Stimulated activated CD8-positive, alpha-beta memory T cell treated with anti-CD3 and anti-CD28 coated beads, Interleukin-7, amount 100 ng/mL, for 24 hours (primary cell): Measurements from ENCODE around the gene SDR42E2.
"Not testable (repeated sequence)": the region's sequence is repeated elsewhere in the genome, so short reads cannot be mapped to it uniquely, and the experiment has no call there.

ENCODE experiments used
- DNase-seq: peaks from one replicate; pipeline ENCODE4 v3.0.0-alpha.2; 2020; ENCODE audit warnings: low read depth

Gene SDR42E2

DNA sequence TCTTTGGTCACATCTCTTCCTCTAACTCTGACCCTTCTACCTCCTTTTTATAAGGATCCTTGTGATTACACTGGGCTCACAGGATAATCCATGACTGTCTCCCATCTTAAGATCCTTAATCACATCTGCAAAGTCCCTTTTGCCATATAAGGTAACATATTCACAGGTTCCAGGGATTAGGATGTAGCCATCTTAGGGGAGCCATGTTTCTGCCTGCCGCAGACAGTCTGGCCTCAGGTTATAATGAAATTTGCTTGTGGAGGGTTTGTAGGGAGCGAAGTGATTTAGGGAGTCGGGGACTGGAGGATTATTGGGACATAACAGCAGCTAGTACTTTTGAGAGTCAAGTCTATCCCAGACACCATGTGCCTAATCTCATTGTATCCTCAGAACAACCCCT, 51.5 kb downstream of the SDR42E2 start:
- no peak for DNase-seq

DNA sequence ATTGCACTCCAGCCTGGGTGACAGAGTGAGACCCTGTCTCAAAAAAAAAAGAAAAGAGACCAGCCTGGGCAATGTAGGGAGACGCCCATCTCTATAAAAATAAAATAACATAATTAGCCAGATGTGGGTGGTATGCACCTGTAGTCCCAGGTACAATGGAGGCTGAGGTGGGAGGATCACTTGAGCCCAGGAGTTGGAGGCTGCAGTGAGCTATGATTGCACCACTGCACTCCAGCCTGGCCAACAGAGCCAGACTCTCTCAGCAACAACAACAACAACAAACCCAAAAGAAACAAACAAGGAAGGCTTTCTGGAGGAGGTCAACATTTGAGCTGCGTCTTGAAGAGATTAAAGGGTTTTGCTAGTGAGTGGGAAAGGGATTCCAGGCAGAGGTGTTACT, 52.1 kb downstream of the SDR42E2 start:
- no peak for DNase-seq

DNA sequence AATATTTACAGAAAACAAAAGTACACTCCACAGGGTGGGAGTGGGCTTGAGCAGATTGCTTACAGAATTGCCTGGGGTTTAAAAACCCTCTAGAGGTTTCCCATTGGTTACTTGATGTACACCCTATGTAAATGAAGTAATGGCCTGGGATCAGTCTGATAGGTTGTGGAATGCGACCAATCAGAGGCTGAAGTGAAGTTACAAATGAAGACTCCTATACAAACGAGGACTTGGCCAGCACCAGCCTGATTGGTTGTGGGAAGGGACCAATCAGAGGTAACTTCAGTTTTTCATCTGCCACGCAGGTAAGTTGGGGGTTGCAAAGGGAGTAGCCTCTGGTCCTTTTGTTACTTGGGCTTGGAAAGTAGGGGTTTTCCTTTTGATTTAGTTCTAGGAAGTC, 52.6 kb downstream of the SDR42E2 start:
- no peak for DNase-seq

DNA sequence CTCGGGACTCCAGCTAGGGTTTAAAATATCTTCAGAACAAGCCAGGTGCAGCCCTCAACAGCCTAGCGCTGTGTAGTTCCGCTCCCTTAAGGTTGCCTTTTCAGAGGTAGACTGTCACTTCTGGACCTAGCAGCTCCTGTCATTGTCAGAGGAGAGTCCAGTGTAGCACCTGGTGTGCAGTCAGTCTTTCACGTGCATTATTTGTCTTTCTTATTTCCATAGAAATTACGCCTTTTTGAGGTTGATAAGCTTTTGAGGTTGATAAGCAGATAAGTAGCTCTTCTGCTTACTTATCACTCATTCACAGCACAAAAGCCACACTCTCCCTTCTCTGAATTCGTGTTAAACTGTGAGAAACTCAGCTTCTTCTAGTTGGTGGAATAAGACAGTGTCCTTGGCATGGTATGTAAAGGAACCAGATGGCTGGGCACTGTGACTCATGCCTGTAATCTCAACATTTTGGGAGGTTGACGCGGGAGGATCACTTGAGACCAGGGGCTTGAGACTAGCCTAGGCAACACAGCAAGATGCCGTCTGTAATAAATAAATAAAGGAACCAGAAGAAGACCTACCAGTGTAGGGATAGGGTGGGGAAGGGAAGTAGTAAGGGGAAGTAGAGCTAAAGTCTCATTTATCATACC, 54.0 kb downstream of the SDR42E2 start:
- DNase-seq = no peak

DNA sequence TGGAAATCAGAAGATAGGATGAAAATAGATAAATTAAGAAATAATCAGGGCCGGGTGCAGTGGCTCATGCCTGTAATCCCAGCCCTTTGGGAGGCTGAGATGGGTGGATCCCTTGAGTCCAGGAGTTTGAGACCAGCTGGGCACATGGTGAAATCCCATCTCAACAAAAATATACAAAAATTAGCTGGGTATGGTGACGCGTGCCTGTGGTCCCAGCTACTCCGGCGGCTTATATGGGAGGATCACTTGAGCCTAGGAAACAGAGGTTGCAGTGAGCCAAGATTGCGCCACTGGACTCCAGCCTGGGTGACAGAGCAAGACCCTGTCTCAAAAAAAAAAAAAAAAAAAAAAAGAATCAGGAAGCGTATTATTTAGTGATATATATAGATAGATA, 54.5 kb downstream of the SDR42E2 start:
- not testable (repeated sequence) for DNase-seq

DNA sequence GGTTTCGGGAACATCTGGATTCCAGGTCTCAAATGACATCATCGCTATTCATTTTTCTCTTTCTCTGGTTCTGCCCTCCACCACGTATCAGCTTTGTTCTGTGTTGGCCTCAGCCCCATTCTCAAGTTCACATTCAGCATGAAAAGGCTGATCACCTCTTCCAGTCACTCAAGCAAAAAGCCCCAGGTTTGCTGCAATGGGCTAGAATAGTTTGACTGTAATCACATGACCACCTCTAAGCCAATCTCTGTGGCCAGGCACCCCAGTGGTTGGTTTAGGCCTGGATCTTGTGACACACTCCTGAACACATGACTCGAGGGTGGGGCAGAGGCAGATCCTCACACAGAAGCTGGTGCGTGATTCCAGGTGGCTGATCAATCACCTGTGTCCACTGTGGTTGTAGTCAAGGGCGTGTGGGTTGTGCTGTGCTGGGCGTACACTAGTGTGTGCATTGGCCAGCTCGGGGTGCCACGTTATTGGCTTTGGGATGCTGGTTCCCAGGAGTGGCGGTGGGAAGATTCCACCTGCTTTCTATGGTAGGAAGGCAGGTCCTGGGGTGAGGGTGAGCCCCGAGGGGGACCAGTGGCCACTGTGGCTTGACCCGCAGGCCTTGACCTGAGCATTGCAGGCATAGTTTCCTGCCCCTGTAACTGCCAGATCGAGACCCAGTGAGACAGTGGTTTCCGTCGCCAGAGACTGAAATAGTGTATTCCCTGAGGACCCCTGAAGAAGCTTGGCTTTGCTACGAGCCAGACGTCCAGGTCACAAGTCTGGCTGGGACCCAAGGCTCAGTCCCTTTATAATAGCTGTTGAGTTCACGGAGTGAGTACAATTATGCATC, 55.8 kb downstream of the SDR42E2 start:
- DNase-seq = no peak

DNA sequence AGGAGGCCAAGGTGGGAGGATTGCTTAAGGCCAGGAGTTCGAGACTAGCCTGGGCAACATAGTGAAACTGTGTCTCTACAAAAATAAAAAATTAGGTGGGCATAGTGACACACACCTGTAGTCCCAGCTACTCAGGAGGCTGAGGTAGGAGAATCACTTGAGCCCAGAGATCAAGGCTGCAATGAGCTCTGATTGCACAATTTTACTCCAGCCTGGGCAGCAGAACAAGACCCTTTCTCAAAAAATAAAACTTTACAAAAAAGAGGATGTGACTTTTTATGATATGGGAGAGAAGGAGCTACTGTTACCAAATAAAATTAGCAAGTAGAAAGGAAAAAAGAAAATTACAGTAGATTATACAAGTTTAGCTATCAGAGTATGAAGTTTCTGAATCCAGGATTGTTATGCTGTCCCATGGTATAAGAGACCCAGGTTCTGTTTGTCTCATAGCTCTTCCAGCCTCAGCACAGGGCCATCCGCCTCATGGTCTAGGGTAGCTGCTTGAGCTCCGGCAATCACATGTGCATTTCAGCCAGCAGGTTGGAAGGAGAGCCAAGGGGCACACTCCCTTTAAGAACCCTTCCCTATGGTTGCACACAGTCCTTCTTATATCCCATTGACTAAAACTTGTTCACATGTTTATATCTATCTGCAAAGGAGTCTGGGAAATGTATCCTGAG, 57.2 kb downstream of the SDR42E2 start:
- DNase-seq = no peak

DNA sequence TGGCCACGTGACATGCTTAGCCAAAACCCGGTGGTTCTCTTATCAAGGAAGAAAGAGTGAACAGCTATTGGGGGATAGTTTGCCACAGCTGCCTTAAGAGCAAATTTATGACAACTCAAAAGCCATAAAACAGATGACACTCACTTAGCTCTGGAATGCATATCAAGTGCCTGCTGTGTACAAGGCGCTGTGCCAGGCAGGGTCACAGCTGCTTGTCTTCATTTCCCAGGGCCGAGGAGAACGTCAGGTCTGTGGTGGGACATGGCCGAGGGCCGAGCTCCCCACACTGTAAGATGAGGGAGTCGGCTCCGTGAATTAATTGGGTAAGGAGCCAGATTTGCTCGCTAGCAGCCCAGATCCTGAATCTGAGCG, 57.7 kb downstream of the SDR42E2 start:
- DNase-seq = no peak

DNA sequence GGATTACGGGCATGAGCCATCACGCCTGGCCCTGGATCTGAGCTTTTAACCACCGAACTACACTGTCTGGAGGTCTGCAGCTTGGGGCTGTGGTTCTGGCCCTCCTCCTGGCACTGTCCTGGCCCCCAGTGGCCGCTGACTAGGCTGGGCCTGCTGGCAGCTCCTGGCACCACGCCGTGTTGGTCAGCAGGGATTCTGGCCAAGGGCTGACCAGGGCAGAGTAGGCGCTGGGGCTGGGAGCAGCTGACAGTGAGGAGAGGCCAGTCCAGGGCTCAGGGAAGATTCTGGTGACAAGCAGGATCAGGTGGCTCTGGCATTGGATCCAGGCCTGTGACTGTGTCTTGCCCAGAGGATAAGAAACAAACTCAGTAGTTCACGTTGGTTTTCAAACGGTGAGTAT, 58.4 kb downstream of the SDR42E2 start:
- DNase-seq = no peak

DNA sequence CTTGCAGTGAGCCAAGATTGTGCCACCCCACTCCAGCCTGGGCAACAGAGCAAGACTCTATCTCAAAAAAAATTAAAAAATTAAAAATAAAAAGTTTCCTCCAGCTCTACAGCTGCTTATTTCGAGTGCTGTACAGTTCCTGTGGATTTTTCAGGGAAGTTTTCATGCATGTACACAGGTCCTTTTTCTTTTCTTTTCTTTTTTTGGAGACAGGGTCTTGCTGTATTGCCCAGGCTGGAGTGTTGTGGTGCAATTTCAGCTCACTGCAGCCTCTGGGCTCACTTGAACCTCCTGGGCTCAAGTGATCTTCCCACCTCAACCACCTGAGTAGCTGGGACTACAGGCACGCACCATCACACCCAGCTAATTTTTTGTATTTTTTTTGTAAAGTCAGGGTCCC, 59.7 kb downstream of the SDR42E2 start:
- DNase-seq = no peak

DNA sequence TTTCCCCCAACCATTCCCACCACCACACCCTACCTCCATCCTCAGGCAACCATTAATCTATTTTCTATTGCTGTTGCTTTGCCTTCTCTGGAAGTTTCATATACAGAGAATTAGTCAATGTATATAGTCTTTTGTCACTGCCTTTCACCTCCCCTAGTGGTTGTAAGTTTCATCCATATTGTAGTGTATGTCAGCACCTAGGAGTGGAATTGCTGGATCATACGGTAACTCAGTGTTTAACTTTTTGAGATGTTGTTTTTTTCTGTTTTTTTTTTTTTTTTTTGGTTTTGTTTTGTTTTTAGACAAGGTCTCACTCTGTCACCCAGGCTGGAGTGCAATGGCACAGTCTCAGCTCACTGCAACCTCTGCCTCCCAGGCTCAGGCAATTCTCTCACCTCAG, 60.7 kb downstream of the SDR42E2 start:
- no peak for DNase-seq

DNA sequence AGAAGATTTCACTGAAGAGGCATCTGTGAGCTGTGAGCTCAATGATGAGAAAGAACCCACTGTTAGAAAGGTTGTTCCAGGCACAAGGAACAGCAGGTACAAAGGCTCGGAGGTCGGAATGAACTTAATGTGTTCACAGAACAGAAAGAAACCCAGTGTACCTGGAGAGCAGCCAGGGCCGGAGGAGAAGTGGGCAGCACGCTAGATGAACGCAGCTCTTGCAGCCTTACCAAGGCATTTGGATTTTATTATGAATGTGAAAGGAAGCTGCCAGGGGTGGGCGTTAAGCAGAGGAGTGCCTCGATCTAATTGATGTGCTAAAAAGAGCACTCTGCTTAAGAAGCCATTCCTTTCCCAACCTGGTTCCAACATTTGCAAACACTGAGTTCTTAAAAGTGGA, 62.8 kb downstream of the SDR42E2 start:
- no peak for DNase-seq

DNA sequence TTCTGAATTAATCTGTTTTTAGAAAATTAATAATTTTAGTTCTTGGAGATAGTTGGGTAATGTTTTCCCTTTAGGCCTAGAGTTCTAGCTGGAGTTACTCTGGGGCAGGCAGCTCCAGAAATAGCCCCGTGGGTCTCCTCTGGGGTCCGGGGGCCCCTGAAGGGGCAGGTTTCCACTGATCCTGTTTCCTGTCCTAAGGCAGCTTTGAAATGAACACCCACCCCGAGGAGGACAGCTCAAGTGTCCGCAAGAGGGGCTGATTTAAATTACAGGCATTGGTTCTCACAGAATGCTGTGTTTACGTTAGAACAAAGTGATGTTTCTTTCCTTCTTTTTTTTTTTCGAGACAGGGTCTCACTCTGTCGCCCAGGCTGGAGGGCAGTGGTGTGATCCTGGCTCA, 67.6 kb downstream of the SDR42E2 start:
- no peak for DNase-seq

DNA sequence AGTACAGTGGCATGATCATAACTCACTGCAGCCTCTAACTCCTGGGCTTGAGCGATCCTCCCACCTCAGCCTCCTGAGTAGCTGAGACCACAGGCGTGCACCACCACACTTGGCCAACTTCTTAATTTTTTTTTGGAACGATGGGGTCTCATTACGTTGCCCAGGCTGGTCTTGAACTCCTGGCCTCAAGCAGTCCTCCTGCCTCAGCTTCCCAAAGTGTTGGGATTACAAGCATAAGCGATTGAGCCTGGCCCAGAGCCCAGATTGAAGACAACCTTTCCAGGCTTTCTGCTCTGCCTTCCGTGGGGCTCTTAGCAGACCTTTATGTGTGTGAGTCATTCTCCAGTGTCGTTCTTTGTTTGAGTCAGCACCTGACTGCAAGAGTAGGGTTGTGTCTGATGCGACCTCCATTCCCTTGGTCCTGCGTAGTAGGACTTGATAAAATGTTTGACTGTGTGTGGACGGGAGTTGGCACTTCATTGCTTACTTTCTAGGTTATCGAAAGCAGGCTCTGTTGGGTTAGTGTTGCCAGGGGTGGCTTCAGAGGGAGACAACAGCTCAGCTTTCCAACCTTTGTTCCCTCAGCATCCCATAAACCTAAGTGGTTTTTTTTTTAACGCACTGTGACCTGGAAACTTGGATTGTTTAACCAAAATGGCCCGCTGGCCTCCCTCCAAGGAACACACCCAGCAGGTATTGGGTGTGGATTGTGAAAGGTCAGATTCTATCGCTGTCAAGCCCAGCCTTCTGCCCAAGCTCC, 70.2 kb downstream of the SDR42E2 start:
- no peak for DNase-seq

DNA sequence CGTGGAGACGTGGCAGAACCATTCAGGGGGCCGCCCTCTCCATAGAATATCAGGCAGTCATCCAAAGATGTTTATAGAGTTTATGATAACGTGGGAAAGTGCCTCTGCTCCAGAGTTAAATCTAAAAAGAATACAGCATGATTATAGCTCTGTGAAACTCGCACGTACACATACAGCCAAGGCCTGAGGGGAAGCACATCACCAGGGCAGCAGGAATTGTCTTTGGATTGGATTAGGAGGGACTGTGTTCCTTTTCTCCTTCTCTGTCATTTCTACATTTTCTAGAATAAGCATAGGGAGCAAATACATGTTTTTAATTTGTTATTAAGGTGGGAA, 70.7 kb downstream of the SDR42E2 start:
- DNase-seq = no peak

DNA sequence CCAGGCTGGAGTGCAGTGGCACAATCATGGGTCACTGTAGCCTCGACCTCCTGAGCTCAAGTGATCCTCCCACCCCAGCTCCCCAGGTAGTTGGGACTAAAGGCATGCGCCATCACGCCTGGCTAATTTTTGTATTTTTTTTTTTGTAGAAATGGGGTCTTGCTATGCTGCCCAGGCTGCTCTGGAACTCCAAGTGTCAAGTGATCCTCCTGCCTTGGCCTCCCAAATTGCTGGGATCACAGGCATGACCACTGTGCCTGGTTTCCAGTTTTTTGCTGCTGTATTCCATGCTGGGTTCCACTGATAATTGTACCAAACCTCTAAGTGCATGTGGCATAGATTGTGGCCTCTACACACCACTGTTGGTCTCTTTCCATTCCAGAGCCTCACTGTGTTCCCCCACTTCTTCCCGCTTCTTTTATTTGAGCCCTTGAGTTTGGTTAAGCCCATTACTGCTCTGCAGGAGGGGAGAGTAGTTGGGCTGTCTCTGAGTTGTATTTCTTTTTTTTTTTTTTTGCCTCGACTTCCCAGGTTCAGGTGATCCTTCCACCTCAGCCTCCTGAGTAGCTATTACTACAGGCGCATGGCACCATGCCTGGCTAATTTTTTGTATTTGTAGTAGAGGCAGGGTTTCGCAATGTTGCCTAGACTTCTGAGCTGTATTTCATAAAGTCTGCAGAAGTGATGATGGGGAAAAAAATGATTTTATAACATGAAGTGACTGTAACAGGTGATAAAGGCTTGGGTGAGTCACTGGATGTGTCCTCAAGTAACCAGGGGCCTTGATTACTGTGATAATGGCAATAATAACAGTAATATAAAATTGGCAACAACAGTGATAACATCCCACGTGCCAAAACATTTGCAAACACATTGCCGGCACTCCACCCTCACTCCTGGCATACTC, 73.8 kb downstream of the SDR42E2 start:
- no peak for DNase-seq

DNA sequence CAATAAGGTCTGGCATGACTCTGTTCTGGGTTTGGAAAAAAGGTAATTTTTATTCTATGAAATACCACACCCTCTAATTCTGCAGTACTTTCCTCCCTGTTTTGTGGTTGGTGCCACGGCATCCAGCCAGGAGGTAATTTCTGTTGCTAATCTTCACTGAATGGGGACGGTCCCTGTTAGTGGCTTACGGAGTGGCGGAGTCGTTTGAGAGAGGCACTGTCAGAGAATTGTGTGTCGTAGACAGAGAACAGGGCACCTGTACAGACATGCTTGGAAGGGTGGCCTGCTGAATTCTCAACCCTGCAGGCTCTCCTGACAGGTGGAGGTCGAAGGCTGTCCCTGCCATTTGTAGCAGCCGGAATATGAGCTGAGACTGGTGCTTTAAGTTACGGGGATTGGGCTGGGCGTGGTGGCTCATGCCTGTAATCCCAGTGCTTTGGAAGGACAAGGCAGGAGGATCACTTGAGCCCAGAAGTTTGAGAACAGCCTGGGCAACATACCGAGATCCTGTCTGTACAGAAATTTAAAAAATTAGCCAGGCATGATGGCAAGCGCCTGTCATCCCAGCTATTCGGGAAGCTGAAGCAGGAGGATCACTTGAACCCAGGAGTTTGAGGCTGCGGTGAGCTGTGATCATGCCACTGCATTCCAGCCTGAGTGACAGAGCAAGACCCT, 77.0 kb downstream of the SDR42E2 start:
- DNase-seq = no peak

DNA sequence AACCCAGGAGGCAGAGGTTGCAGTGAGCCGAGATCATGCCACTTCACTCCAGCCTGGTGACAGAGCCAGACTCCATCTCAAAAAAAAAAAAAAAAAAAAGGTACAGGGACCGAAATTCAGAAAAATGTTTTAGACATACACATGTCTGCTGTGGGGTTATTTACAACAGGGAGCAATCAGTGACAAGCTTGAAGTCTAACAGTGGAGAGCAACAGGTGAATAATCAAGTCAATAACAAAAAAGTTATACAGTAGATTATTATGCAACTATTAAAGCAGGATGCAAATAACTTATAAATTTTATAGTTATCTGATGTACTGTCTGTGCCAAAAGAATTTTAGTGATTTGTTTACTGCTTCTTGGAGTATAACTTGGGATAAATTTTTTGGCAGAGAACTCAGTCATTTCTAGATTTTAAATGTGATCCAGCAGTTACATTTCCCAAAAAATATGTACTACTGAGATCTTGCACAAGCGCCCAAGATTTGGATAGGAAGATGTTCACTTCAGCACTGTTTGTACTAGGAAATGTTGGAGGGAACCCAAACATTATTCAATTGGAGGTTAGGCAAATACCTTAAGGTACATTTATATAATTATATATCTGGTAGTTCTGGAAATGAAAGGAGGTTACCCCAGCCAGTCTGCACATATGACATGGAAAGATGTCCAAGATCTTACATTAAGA, 77.9 kb downstream of the SDR42E2 start:
- DNase-seq = no peak
